Measurements from ENCODE around the gene CACNB1.

DNA sequence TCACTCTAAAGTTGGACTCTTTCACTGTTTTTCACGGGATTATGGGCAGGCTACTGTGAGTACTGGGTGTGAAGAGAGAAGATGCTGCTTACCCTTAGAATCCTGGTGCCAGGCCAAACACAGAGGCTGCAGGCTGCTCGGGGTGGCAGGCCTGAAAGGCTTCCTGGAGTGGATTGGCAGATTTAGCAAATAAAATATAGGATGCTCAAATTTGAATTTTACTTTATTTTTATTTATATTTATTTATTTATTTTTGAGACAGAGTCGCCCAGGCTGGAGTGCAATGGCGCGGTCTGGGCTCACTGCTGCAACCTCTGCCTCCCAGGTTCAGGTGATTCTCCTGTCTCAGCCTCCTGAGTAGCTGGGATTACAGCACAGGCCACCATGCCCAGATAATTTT, 43.2 kb upstream of the CACNB1 start:
- TF ChIP-seq, protein P1, sequence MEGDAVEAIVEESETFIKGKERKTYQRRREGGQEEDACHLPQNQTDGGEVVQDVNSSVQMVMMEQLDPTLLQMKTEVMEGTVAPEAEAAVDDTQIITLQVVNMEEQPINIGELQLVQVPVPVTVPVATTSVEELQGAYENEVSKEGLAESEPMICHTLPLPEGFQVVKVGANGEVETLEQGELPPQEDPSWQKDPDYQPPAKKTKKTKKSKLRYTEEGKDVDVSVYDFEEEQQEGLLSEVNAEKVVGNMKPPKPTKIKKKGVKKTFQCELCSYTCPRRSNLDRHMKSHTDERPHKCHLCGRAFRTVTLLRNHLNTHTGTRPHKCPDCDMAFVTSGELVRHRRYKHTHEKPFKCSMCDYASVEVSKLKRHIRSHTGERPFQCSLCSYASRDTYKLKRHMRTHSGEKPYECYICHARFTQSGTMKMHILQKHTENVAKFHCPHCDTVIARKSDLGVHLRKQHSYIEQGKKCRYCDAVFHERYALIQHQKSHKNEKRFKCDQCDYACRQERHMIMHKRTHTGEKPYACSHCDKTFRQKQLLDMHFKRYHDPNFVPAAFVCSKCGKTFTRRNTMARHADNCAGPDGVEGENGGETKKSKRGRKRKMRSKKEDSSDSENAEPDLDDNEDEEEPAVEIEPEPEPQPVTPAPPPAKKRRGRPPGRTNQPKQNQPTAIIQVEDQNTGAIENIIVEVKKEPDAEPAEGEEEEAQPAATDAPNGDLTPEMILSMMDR (IDR thresholded peaks at IDR 0.05 in 2 of 3, conservative IDR thresholded peaks at IDR 0.05 in 1 of 3; ENCODE audit: control insufficient read depth in 2 of 3, extremely low read depth in 1 of 3, insufficient read depth in 1 of 3, low read depth in 3 of 3, low read length in 3 of 3): no peak
- no peak for TF ChIP-seq POLR2AphosphoS5 (IDR thresholded peaks at IDR 0.05; ENCODE audit: low read length)
- TF ChIP-seq CBX5 (IDR thresholded peaks at IDR 0.05; ENCODE audit: low read depth): no peak
- TF ChIP-seq ETV6 (conservative IDR thresholded peaks at IDR 0.05 in 1 of 2, IDR thresholded peaks at IDR 0.05 in 1 of 2; ENCODE audit: borderline replicate concordance in 1 of 2, low read depth in 1 of 2): no peak
- no peak for TF ChIP-seq TCF12 (IDR thresholded peaks at IDR 0.05; ENCODE audit: low read depth, low read length)
- TF ChIP-seq CHD2 (IDR thresholded peaks at IDR 0.05; ENCODE audit: borderline replicate concordance, low read depth, low read length): no peak
- TF ChIP-seq, protein P2, sequence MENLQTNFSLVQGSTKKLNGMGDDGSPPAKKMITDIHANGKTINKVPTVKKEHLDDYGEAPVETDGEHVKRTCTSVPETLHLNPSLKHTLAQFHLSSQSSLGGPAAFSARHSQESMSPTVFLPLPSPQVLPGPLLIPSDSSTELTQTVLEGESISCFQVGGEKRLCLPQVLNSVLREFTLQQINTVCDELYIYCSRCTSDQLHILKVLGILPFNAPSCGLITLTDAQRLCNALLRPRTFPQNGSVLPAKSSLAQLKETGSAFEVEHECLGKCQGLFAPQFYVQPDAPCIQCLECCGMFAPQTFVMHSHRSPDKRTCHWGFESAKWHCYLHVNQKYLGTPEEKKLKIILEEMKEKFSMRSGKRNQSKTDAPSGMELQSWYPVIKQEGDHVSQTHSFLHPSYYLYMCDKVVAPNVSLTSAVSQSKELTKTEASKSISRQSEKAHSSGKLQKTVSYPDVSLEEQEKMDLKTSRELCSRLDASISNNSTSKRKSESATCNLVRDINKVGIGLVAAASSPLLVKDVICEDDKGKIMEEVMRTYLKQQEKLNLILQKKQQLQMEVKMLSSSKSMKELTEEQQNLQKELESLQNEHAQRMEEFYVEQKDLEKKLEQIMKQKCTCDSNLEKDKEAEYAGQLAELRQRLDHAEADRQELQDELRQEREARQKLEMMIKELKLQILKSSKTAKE (IDR thresholded peaks at IDR 0.05; ENCODE audit: low read depth, poor library complexity, severe bottlenecking): no peak
- no peak for TF ChIP-seq RELA (IDR thresholded peaks at IDR 0.05; ENCODE audit: borderline replicate concordance, partially characterized antibody)
